GM13976 (cell line): ENCODE data around the gene UBE2QL1.

Experiments
- DNase-seq: peaks from one replicate; pipeline ENCODE4 v3.0.0; 2012; ENCODE audit warnings: low spot score
- CTCF ChIP-seq: IDR thresholded peaks from 2 replicates; pipeline ENCODE4 v1.5.1; 2012; ENCODE audit warnings: borderline replicate concordance, mild to moderate bottlenecking; ENCODE audit not compliant: insufficient read depth; ENCODE audit errors: extremely low read depth, missing control alignments, control extremely low read depth
- in situ Hi-C: fragments of 300-500 bp; cut with MboI; formaldehyde crosslinking; loops from one replicate; pipeline ENCODE4 v1.12.0; 2022; ENCODE audit warnings: low sequenced_read_pairs, mixed read lengths, inconsistent platforms; ENCODE audit not compliant: unreplicated experiment

The UBE2QL1 gene

GRCh38 chr5:6453937-6454560 is 5.4 kb downstream of the UBE2QL1 start:
- DNase-seq = no peak
- TF ChIP-seq CTCF = no peak

GRCh38 chr5:6454628-6455053 is 6.0 kb downstream of the UBE2QL1 start:
- in situ Hi-C loops = no loop called here
- no peak for TF ChIP-seq CTCF
- DNase-seq = no peak

More at GRCh38 chr5:6453937-6454560, 5.4 kb downstream of the UBE2QL1 start:
- in situ Hi-C loops = no loop called here

GRCh38 chr5:6455571-6456200 is 7.0 kb downstream of the UBE2QL1 start:
- in situ Hi-C loops = no loop called here
- no peak for TF ChIP-seq CTCF
- no peak for DNase-seq

GRCh38 chr5:6456766-6457370 is 8.2 kb downstream of the UBE2QL1 start:
- no peak for TF ChIP-seq CTCF
- DNase-seq = no peak
- in situ Hi-C loops = no loop called here

- in situ Hi-C loops = no loop called here
- no peak for TF ChIP-seq CTCF
- no peak for DNase-seq
Observed at GRCh38 chr5:6457592-6457991, 8.9 kb downstream of the UBE2QL1 start.

- no peak for TF ChIP-seq CTCF
- DNase-seq = no peak
- in situ Hi-C loops = no loop called here
Observed at GRCh38 chr5:6458833-6459232, 10.2 kb downstream of the UBE2QL1 start.
